Endothelial cell (in vitro differentiated cells): ENCODE results near the gene APOL5. TPM values are rescaled to one million over a fixed set of nuclear protein-coding genes. Genes with fewer than 3 reads are reported as not detected.
"Not testable (repeated sequence)": the region's sequence is repeated elsewhere in the genome, so short reads cannot be mapped to it uniquely, and the experiment has no call there.

Experiments
- DNase-seq: peaks from one replicate; pipeline ENCODE4 v3.0.0; 2021; ENCODE audit warnings: low spot score
- H3K27ac Mint-ChIP-seq: one replicate; pipeline ENCODE4 v1.8.0; 2021; ENCODE audit warnings: mixed read lengths, inconsistent platforms; ENCODE audit not compliant: unreplicated experiment
- H3K27me3 Mint-ChIP-seq: one replicate; pipeline ENCODE4 v1.8.0; 2021; ENCODE audit warnings: mild to moderate bottlenecking, moderate library complexity, mixed read lengths, inconsistent platforms; ENCODE audit not compliant: unreplicated experiment
- H3K36me3 Mint-ChIP-seq: one replicate; pipeline ENCODE4 v1.8.0; 2021; ENCODE audit warnings: mild to moderate bottlenecking, low read depth, mixed read lengths, inconsistent platforms; ENCODE audit not compliant: unreplicated experiment
- H3K4me1 Mint-ChIP-seq: one replicate; pipeline ENCODE4 v1.8.0; 2021; ENCODE audit warnings: mild to moderate bottlenecking, mixed read lengths, inconsistent platforms; ENCODE audit not compliant: unreplicated experiment
- H3K4me3 Mint-ChIP-seq: one replicate; pipeline ENCODE4 v1.8.0; 2021; ENCODE audit warnings: mild to moderate bottlenecking, mixed read lengths, inconsistent platforms; ENCODE audit not compliant: unreplicated experiment
- H3K9me3 Mint-ChIP-seq: one replicate; pipeline ENCODE4 v1.8.0; 2021; ENCODE audit warnings: mixed read lengths, inconsistent platforms; ENCODE audit not compliant: unreplicated experiment
- CTCF ChIP-seq: fragments of 200-600 bp; sonication (generic); IDR thresholded peaks from one replicate; pipeline ENCODE4 v1.5.0; 2021; ENCODE audit warnings: antibody characterized with exemption; ENCODE audit not compliant: unreplicated experiment
- long read RNA-seq: library from polyadenylated mRNA; unstranded; transcript quantifications from one replicate; pipeline ENCODE4 v2.0.0, GENCODE V29; 2020; ENCODE audit not compliant: unreplicated experiment
- total RNA-seq: library from RNA; stranded (reverse); fragmentation: NEBNext Ultra II Directional; extraction: Animal tissue kit (Norgen Biotek cat#: 25700); gene quantifications from one replicate; pipeline ENCODE4 v1.2.1, GENCODE V29; 2021; ENCODE audit not compliant: unreplicated experiment

Gene APOL5
- not detected for total RNA-seq
- long read RNA-seq = 0 reads

GRCh38 chr22:35717572-35717971 is at the start of gene APOL5:
Gene APOL5 (plus strand): TSS chr22:35717872. CDS start chr22:35717872, 0 bp downstream.
- Mint-ChIP-seq H3K9me3 (no peaks in the 10 kb centered on the region), H3K36me3 (no peaks in the 10 kb centered on the region)
- DNase-seq = no peak

GRCh38 chr22:35674335-35674734 is 43.3 kb upstream of the APOL5 start:
- no peak for DNase-seq
- H3K9me3 Mint-ChIP-seq = peaks cover 4% of the 10 kb centered on the region
- no peaks in the 10 kb centered on the region for H3K4me1 Mint-ChIP-seq
- no peaks in the 10 kb centered on the region for H3K27me3 Mint-ChIP-seq
- no peak for TF ChIP-seq CTCF
- H3K27ac Mint-ChIP-seq = no peak overlapping the region
- peak overlapping the region; percentile 51 for H3K4me3 Mint-ChIP-seq
- H3K36me3 Mint-ChIP-seq = no peaks in the 10 kb centered on the region

More at GRCh38 chr22:35717572-35717971, at the start of gene APOL5:
- no peak within 1 kb of the TSS for H3K4me3 Mint-ChIP-seq
- H3K27me3 Mint-ChIP-seq = peaks cover 4% of the 10 kb centered on the region
- no peak for TF ChIP-seq CTCF
- H3K27ac Mint-ChIP-seq = no peak within 1 kb of the TSS
- H3K4me1 Mint-ChIP-seq = no peaks in the 10 kb centered on the region

- H3K27me3 Mint-ChIP-seq, H3K4me1 Mint-ChIP-seq, H3K9me3 Mint-ChIP-seq, H3K36me3 Mint-ChIP-seq, H3K27ac Mint-ChIP-seq, H3K4me3 Mint-ChIP-seq, DNase-seq: not testable (repeated sequence)
Measured at GRCh38 chr22:35676065-35676464, 41.6 kb upstream of the APOL5 start.

GRCh38 chr22:35677460-35678187 is 40.0 kb upstream of the APOL5 start:
- Mint-ChIP-seq H3K36me3 (no peaks in the 10 kb centered on the region), H3K4me3 (no peak overlapping the region), H3K4me1 (no peaks in the 10 kb centered on the region), H3K27ac (no peak overlapping the region), H3K27me3 (peaks cover 1% of the 10 kb centered on the region), H3K9me3 (peaks cover 4% of the 10 kb centered on the region)
- DNase-seq = no peak
- no peak for TF ChIP-seq CTCF

- Mint-ChIP-seq H3K9me3 (peaks cover 4% of the 10 kb centered on the region), H3K36me3 (peaks cover 3% of the 10 kb centered on the region), H3K27me3 (peaks cover 1% of the 10 kb centered on the region), H3K4me1 (no peaks in the 10 kb centered on the region), H3K4me3 (no peak overlapping the region), H3K27ac (no peak overlapping the region)
- TF ChIP-seq CTCF = no peak
- DNase-seq = no peak
Measured at GRCh38 chr22:35678836-35679235, 38.8 kb upstream of the APOL5 start.

- H3K4me3 Mint-ChIP-seq, DNase-seq, H3K27ac Mint-ChIP-seq, H3K27me3 Mint-ChIP-seq, H3K9me3 Mint-ChIP-seq, H3K4me1 Mint-ChIP-seq, H3K36me3 Mint-ChIP-seq: not testable (repeated sequence)
Measured at GRCh38 chr22:35679492-35679891, 38.2 kb upstream of the APOL5 start.
